HepG2 (cell line): Measurements from ENCODE around the gene TMPO. TPM values are rescaled to one million over a fixed set of nuclear protein-coding genes. Genes with fewer than 3 reads are reported as not detected.

Experiments used
- BORCS8-MEF2B ChIP-seq: sonication (generic); formaldehyde crosslinking; IDR thresholded peaks from 2 replicates; pipeline ENCODE4 v1.8.0; 2022; ENCODE audit warnings: mild to moderate bottlenecking, missing genetic modification reagents
- CC2D1A ChIP-seq: sonication (generic); formaldehyde crosslinking; IDR thresholded peaks from 2 replicates; pipeline ENCODE4 v1.8.1; 2023; ENCODE audit warnings: mild to moderate bottlenecking, missing genetic modification reagents
- GABPA ChIP-seq, 2 experiments: IDR thresholded peaks; 2 replicates each; pipeline ENCODE4 v1.6.1; 2011 to 2016; ENCODE audit warnings: low read depth in 2 of 2, low read length in 1 of 2, missing biosample characterization in 1 of 2, missing genetic modification characterization in 1 of 2
- HES4 ChIP-seq: sonication (generic); formaldehyde crosslinking; IDR thresholded peaks from 2 replicates; pipeline ENCODE4 v1.9.0; 2021; ENCODE audit warnings: mild to moderate bottlenecking, missing genetic modification reagents, borderline replicate concordance
- HNF4A ChIP-seq: sonication (generic); formaldehyde crosslinking; IDR thresholded peaks from 2 replicates; pipeline ENCODE4 v1.4.0; 2020; ENCODE audit warnings: missing genetic modification reagents
- KAT8 ChIP-seq: IDR thresholded peaks from 2 replicates; pipeline ENCODE4 v1.6.1; 2016; ENCODE audit warnings: missing genetic modification reagents, missing compliant biosample characterization
- KDM5A ChIP-seq: fragments of 200-600 bp; sonication (generic); IDR thresholded peaks from 2 replicates; pipeline ENCODE4 v1.7.0; 2018; ENCODE audit warnings: antibody characterized with exemption, mild to moderate bottlenecking, low read length, borderline replicate concordance
- NFATC3 ChIP-seq: sonication (generic); formaldehyde crosslinking; IDR thresholded peaks from 2 replicates; pipeline ENCODE4 v1.5.1; 2020; ENCODE audit warnings: mild to moderate bottlenecking, missing genetic modification reagents
- NFKB2 ChIP-seq: sonication (generic); formaldehyde crosslinking; IDR thresholded peaks from 2 replicates; pipeline ENCODE4 v1.4.0; 2020; ENCODE audit warnings: missing genetic modification reagents, borderline replicate concordance
- PHF20 ChIP-seq: sonication (generic); formaldehyde crosslinking; IDR thresholded peaks from 2 replicates; pipeline ENCODE4 v1.5.0; 2020; ENCODE audit warnings: mild to moderate bottlenecking, missing genetic modification reagents
- RFX5 ChIP-seq: IDR thresholded peaks from 2 replicates; pipeline ENCODE4 v1.6.1; 2011; ENCODE audit warnings: low read depth, low read length, improper control_type of control experiment
- RNF2 ChIP-seq: fragments of 450-650 bp; conservative IDR thresholded peaks from 2 replicates; pipeline ENCODE4 v1.6.1; 2016; ENCODE audit warnings: low read depth
- RXRA ChIP-seq: sonication (generic); formaldehyde crosslinking; IDR thresholded peaks from 2 replicates; pipeline ENCODE4 v1.5.1; 2020; ENCODE audit warnings: missing genetic modification reagents
- SAP130 ChIP-seq: IDR thresholded peaks from 2 replicates; pipeline ENCODE4 v1.6.1; 2016; ENCODE audit warnings: low read depth
- SRSF9 ChIP-seq: fragments of 200-400 bp; formaldehyde crosslinking; IDR thresholded peaks from 2 replicates; pipeline ENCODE4 v1.6.1; 2018; ENCODE audit warnings: borderline replicate concordance, mild to moderate bottlenecking, low read depth, low read length; ENCODE audit not compliant: insufficient read depth, poor library complexity, severe bottlenecking
- TBX3 ChIP-seq: fragments of 450-650 bp; IDR thresholded peaks from 2 replicates; pipeline ENCODE4 v1.6.1; 2017; ENCODE audit warnings: antibody characterized with exemption, mild to moderate bottlenecking, inconsistent platforms, borderline replicate concordance
- TFDP1 ChIP-seq: IDR thresholded peaks from 2 replicates; pipeline ENCODE4 v1.6.1; 2016; ENCODE audit warnings: missing compliant biosample characterization, missing genetic modification reagents, borderline replicate concordance
- ZC3H4 ChIP-seq: sonication (generic); formaldehyde crosslinking; IDR thresholded peaks from 2 replicates; pipeline ENCODE4 v1.4.0; 2020; ENCODE audit warnings: missing genetic modification reagents, borderline replicate concordance
- ZMYM4 ChIP-seq: sonication (generic); formaldehyde crosslinking; IDR thresholded peaks from 2 replicates; pipeline ENCODE4 v1.8.1; 2023; ENCODE audit warnings: mild to moderate bottlenecking, missing genetic modification reagents
- ZNF10 ChIP-seq: sonication (generic); formaldehyde crosslinking; IDR thresholded peaks from 2 replicates; pipeline ENCODE4 v1.4.0; 2020; ENCODE audit warnings: mild to moderate bottlenecking, low read depth, missing genetic modification reagents, borderline replicate concordance
- ZNF205 ChIP-seq: IDR thresholded peaks from 2 replicates; pipeline ENCODE4 v1.6.1; 2018; ENCODE audit warnings: missing biosample characterization, missing genetic modification reagents
- ZNF253 ChIP-seq: sonication (generic); formaldehyde crosslinking; IDR thresholded peaks from 2 replicates; pipeline ENCODE4 v1.8.0; 2022; ENCODE audit warnings: mild to moderate bottlenecking, missing genetic modification reagents, borderline replicate concordance
- ZNF333 ChIP-seq: sonication (generic); formaldehyde crosslinking; IDR thresholded peaks from 2 replicates; pipeline ENCODE4 v1.4.0; 2020; ENCODE audit warnings: mild to moderate bottlenecking, missing genetic modification reagents, borderline replicate concordance
- ZNF589 ChIP-seq: sonication (generic); formaldehyde crosslinking; conservative IDR thresholded peaks from 2 replicates; pipeline ENCODE4 v1.8.0; 2022; ENCODE audit warnings: mild to moderate bottlenecking, moderate library complexity, missing genetic modification reagents
- ZNF746 ChIP-seq: sonication (generic); formaldehyde crosslinking; IDR thresholded peaks from 2 replicates; pipeline ENCODE4 v1.8.0; 2022; ENCODE audit warnings: mild to moderate bottlenecking, missing genetic modification reagents
- polyA plus RNA-seq, 8 experiments: library from polyadenylated mRNA; depleted of rRNA in 3 of 8; stranded (reverse) in 7 of 8; unstranded in 1 of 8; fragments of >200 nt; fragmentation: Illumina TruSeq in 4 of 8; extraction: Trizol in 4 of 8; gene quantifications; 2 replicates each; pipeline versions ENCODE4 v1.2.1 to v1.2.3, GENCODE V29; 2011 to 2016; ENCODE audit warnings: low read depth in 4 of 8, missing spikeins in 1 of 8, mixed read lengths in 1 of 8; ENCODE audit not compliant: insufficient read depth in 1 of 8
- total RNA-seq, 5 experiments: library from RNA; depleted of rRNA; stranded (reverse); fragments of >200 nt; fragmentation: Illumina TruSeq; extraction: Trizol; gene quantifications; 2 replicates each; pipeline ENCODE4 v1.2.3, GENCODE V29; 2016; ENCODE audit warnings: low read depth in 1 of 5
- TF ChIP-seq, protein P1 (sequence below): IDR thresholded peaks from 2 replicates; pipeline ENCODE4 v1.6.1; 2016; ENCODE audit warnings: low read depth, control low read depth
- TF ChIP-seq, protein P2 (sequence below): sonication (generic); IDR thresholded peaks from 2 replicates; pipeline ENCODE4 v1.6.1; 2016; ENCODE audit warnings: low read depth, borderline replicate concordance
- TF ChIP-seq, protein P3 (sequence below): sonication (generic); formaldehyde crosslinking; IDR thresholded peaks from 2 replicates; pipeline ENCODE4 v1.5.0; 2020; ENCODE audit warnings: mild to moderate bottlenecking, low read depth, missing genetic modification reagents, borderline replicate concordance

The TMPO gene
- total and polyA plus RNA-seq, 2 of the 13 experiments (the other 11 are each of a cell fraction or from before 2014, with no cell fraction given) = 24.2 to 167 TPM

- TF ChIP-seq, protein P1, sequence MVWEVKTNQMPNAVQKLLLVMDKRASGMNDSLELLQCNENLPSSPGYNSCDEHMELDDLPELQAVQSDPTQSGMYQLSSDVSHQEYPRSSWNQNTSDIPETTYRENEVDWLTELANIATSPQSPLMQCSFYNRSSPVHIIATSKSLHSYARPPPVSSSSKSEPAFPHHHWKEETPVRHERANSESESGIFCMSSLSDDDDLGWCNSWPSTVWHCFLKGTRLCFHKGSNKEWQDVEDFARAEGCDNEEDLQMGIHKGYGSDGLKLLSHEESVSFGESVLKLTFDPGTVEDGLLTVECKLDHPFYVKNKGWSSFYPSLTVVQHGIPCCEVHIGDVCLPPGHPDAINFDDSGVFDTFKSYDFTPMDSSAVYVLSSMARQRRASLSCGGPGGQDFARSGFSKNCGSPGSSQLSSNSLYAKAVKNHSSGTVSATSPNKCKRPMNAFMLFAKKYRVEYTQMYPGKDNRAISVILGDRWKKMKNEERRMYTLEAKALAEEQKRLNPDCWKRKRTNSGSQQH = peak; percentile 82; the same call in 1 of the 2 replicates
- TF ChIP-seq, protein P2, sequence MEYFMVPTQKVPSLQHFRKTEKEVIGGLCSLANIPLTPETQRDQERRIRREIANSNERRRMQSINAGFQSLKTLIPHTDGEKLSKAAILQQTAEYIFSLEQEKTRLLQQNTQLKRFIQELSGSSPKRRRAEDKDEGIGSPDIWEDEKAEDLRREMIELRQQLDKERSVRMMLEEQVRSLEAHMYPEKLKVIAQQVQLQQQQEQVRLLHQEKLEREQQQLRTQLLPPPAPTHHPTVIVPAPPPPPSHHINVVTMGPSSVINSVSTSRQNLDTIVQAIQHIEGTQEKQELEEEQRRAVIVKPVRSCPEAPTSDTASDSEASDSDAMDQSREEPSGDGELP = no peak
- TF ChIP-seq ZNF333 (no peak), SRSF9 (no peak), ZNF253 (peak; percentile 55; the same call in 1 of the 2 replicates), ZC3H4 (no peak), PHF20 (CRISPR knock-in tag) (peak; percentile 88), ZNF589 (CRISPR knock-in tag) (peak; percentile 58; the same call in 1 of the 2 replicates), RFX5 (peak; percentile 78), ZNF205 (CRISPR knock-in tag) (peak; percentile 86), GABPA (IDR thresholded peaks at IDR 0.05; ENCODE audit: low read depth, low read length) (peak; percentile 60), GABPA (CRISPR knock-in tag; IDR thresholded peaks at IDR 0.05; ENCODE audit: low read depth) (peak; percentile 85), HES4 (CRISPR knock-in tag) (peak; percentile 45; the same call in 1 of the 2 replicates), NFKB2 (CRISPR knock-in tag) (peak; percentile 93), ZNF10 (CRISPR knock-in tag) (no peak), ZNF746 (CRISPR knock-in tag) (peak; percentile 82), SAP130 (CRISPR knock-in tag) (peak; percentile 95), HNF4A (CRISPR knock-in tag) (peak; percentile 35), KAT8 (CRISPR knock-in tag) (peak; percentile 93), RXRA (peak; percentile 40; the same call in 1 of the 2 replicates), KDM5A (no peak), TBX3 (no peak), BORCS8-MEF2B (CRISPR knock-in tag) (peak; percentile 72; the same call in 1 of the 2 replicates), RNF2 (no peak), ZMYM4 (CRISPR knock-in tag) (peak; percentile 94), TFDP1 (CRISPR knock-in tag) (peak; percentile 93), CC2D1A (no peak), NFATC3 (CRISPR knock-in tag) (0 out of 2 replicates have a peak, but pooled peaks have one; percentile 35)
- TF ChIP-seq, protein P3, sequence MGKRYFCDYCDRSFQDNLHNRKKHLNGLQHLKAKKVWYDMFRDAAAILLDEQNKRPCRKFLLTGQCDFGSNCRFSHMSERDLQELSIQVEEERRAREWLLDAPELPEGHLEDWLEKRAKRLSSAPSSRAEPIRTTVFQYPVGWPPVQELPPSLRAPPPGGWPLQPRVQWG (CRISPR knock-in tag) = no peak
Observed at GRCh38 chr12:98593351-98594049, 78.1 kb downstream of the TMPO start, which contains the start of gene SLC25A3 (continued).
